ENCODE results near the gene UBASH3B. TPM values are rescaled to one million over a fixed set of nuclear protein-coding genes. Genes with fewer than 3 reads are reported as not detected.

UBASH3B gene
- total and polyA plus RNA-seq, 11 donors, result 0.72 to 19.0 (median 1.7) TPM

- no peak for TF ChIP-seq POLR2A (IDR thresholded peaks at IDR 0.05)
- TF ChIP-seq, protein P1, sequence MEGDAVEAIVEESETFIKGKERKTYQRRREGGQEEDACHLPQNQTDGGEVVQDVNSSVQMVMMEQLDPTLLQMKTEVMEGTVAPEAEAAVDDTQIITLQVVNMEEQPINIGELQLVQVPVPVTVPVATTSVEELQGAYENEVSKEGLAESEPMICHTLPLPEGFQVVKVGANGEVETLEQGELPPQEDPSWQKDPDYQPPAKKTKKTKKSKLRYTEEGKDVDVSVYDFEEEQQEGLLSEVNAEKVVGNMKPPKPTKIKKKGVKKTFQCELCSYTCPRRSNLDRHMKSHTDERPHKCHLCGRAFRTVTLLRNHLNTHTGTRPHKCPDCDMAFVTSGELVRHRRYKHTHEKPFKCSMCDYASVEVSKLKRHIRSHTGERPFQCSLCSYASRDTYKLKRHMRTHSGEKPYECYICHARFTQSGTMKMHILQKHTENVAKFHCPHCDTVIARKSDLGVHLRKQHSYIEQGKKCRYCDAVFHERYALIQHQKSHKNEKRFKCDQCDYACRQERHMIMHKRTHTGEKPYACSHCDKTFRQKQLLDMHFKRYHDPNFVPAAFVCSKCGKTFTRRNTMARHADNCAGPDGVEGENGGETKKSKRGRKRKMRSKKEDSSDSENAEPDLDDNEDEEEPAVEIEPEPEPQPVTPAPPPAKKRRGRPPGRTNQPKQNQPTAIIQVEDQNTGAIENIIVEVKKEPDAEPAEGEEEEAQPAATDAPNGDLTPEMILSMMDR (IDR thresholded peaks at IDR 0.05), result no peak
- Histone ChIP-seq H3K9me3 (no peaks in the 10 kb centered on the region), H3K27ac (peak overlapping the region in 1 of 12 donors; percentile 74), H3K27me3 (no peaks in the 10 kb centered on the region), H3K4me3 (no peak overlapping the region), H3K36me3 (no peaks in the 10 kb centered on the region), H3K4me1 (peaks cover 0 to 34% (median 0%) of the 10 kb centered on the region in 12 donors)
- ATAC-seq, result no peak
- no peak for DNase-seq
- WGBS, 4 donors, result 88 to 91% (median 88%) methylated on average over 5 of the region's 5 CpGs
- intact Hi-C loops (cut with DNase I), result no loop called here
These were observed 100.4 kb downstream of the UBASH3B start for GRCh38 chr11:122755941-122756340.

GRCh38 chr11:122756417-122756816 lies 100.9 kb downstream of the UBASH3B start:
- H3K4me3 ChIP-seq, result no peak overlapping the region
- H3K9me3 ChIP-seq, result no peaks in the 10 kb centered on the region
- TF ChIP-seq POLR2A (IDR thresholded peaks at IDR 0.05), result no peak
- TF ChIP-seq, protein P1 (IDR thresholded peaks at IDR 0.05), result peak in 3 of 12 donors; percentile 7 to 27 (median 27)
- intact Hi-C loops (cut with DNase I), result no loop called here
- peak overlapping the region in 1 of 12 donors; percentile 74 for H3K27ac ChIP-seq
- DNase-seq, result peak in 4 of 5 donors; percentile 38 to 59 (median 44)
- H3K36me3 ChIP-seq, result no peaks in the 10 kb centered on the region
- peak in 3 of 4 donors; percentile 70 to 88 (median 84) for ATAC-seq
- no peaks in the 10 kb centered on the region for H3K27me3 ChIP-seq
- peaks cover 0 to 34% (median 0%) of the 10 kb centered on the region in 12 donors for H3K4me1 ChIP-seq

DNA sequence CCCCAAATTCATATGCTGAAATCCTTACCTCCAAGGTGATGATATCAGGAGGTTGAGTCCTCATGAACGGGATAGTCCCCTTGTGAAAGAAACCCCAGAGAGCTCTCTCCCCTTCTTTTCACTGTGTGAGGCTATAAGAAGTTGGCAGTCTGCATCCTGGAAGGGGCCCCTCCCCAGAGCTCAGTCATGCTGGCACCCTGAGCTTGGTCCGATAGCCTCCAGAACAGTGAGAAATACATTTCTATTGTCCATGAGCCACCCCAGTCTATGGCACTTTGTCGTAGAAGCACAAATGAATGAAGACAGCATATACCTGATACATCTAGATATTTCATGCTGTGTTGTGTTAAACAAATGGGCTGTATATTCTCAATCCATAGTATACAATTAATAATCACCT lies 101.7 kb downstream of the UBASH3B start:
- no peak for DNase-seq
- Histone ChIP-seq H3K27ac (no peak overlapping the region), H3K27me3 (no peaks in the 10 kb centered on the region), H3K4me3 (no peak overlapping the region), H3K36me3 (no peaks in the 10 kb centered on the region), H3K4me1 (peaks cover 0 to 34% (median 0%) of the 10 kb centered on the region in 12 donors), H3K9me3 (no peaks in the 10 kb centered on the region)
- intact Hi-C loops (cut with DNase I), result no loop called here
- TF ChIP-seq, protein P1 (IDR thresholded peaks at IDR 0.05), result no peak
- TF ChIP-seq POLR2A (IDR thresholded peaks at IDR 0.05), result no peak
- 96 to 100% (median 99%) methylated on average over 3 of the region's 3 CpGs for WGBS, 4 donors
- ATAC-seq, result no peak

GRCh38 chr11:122758339-122758738 lies 102.8 kb downstream of the UBASH3B start:
- WGBS, 4 donors, result 78 to 90% (median 85%) methylated on average over 8 of the region's 8 CpGs
- Histone ChIP-seq H3K4me1 (peaks cover 0 to 34% (median 0%) of the 10 kb centered on the region in 12 donors), H3K9me3 (no peaks in the 10 kb centered on the region), H3K36me3 (no peaks in the 10 kb centered on the region), H3K27me3 (no peaks in the 10 kb centered on the region), H3K27ac (no peak overlapping the region), H3K4me3 (no peak overlapping the region)
- ATAC-seq (no peak), DNase-seq (no peak)
- intact Hi-C loops (cut with DNase I), result no loop called here
- TF ChIP-seq, protein P1 (IDR thresholded peaks at IDR 0.05), result no peak
- no peak for TF ChIP-seq POLR2A (IDR thresholded peaks at IDR 0.05)
